Caco-2 (cell line): Measurements from ENCODE around the gene IRS1. TPM values are rescaled to one million over a fixed set of nuclear protein-coding genes. Genes with fewer than 3 reads are reported as not detected.
A peak's percentile ranks its signal among the peaks of the same experiment; 100 is the strongest.

ENCODE experiments used
- BruUV-seq: library from RNA; stranded (reverse); fragments of 400-500 nt; replicated peaks from 2 replicates; lab custom pipeline; 2021; lab: Mats Ljungman, UMichigan
- CTCF ChIA-PET: fragments of 300-600 bp; sonication (Branson Sonifier 250); formaldehyde crosslinking; loops from one replicate; lab custom pipeline; 2022; ENCODE audit warnings: antibody characterized with exemption; lab: Charles Lee
- POLR2A ChIA-PET: fragments of 300-600 bp; sonication (Branson Sonifier 250); formaldehyde crosslinking; loops from one replicate; lab custom pipeline; 2022; ENCODE audit warnings: antibody characterized with exemption; lab: Charles Lee
- DNase-seq, 2 experiments: peaks; one replicate each; pipeline versions ENCODE4 v3.0.0 to v3.0.0-alpha.2; 2020 to 2022
- H3K27me3 ChIP-seq: replicated peaks from 2 replicates; pipeline ENCODE4 v1.6.0; 2011; ENCODE audit warnings: low read length; ENCODE audit not compliant: control insufficient read depth, insufficient read depth
- H3K36me3 ChIP-seq: 2 replicates; pipeline ENCODE4 v1.5.1; 2011; ENCODE audit warnings: low read length; ENCODE audit not compliant: control insufficient read depth, insufficient read depth
- H3K4me1 ChIP-seq: fragments of 250-450 bp; sonication (Bioruptor Pico); 2 replicates; pipeline ENCODE4 v1.5.1; 2020; ENCODE audit warnings: mild to moderate bottlenecking
- H3K4me3 ChIP-seq: 2 replicates; pipeline ENCODE4 v1.5.1; 2011; ENCODE audit warnings: low read depth, mild to moderate bottlenecking, control low read depth, low read length
- H3K9me3 ChIP-seq: fragments of 250-450 bp; sonication (Bioruptor Pico); 2 replicates; pipeline ENCODE4 v1.5.1; 2020; ENCODE audit warnings: mild to moderate bottlenecking, moderate library complexity
- H3K27ac Mint-ChIP-seq: one replicate; pipeline ENCODE4 v1.8.0; 2022; ENCODE audit warnings: mixed read lengths; ENCODE audit not compliant: unreplicated experiment
- H3K27me3 Mint-ChIP-seq: one replicate; pipeline ENCODE4 v1.8.0; 2022; ENCODE audit warnings: mixed read lengths; ENCODE audit not compliant: insufficient read depth, unreplicated experiment
- H3K36me3 Mint-ChIP-seq: one replicate; pipeline ENCODE4 v1.8.0; 2022; ENCODE audit warnings: mild to moderate bottlenecking, mixed read lengths; ENCODE audit not compliant: insufficient read depth, unreplicated experiment
- H3K4me1 Mint-ChIP-seq: one replicate; pipeline ENCODE4 v1.8.0; 2022; ENCODE audit warnings: low read depth, mixed read lengths; ENCODE audit not compliant: unreplicated experiment
- H3K4me3 Mint-ChIP-seq: one replicate; pipeline ENCODE4 v1.8.0; 2022; ENCODE audit warnings: mild to moderate bottlenecking, moderate library complexity, mixed read lengths; ENCODE audit not compliant: unreplicated experiment
- H3K9me3 Mint-ChIP-seq: one replicate; pipeline ENCODE4 v1.8.0; 2022; ENCODE audit warnings: mixed read lengths; ENCODE audit not compliant: unreplicated experiment
- CTCF ChIP-seq, 2 experiments: fragments of 200-600 bp in 1 of 2; IDR thresholded peaks; 1 replicate in 1 of 2; 2 replicates in 1 of 2; pipeline versions ENCODE4 v1.5.1 to v1.8.0; 2011 to 2022; ENCODE audit warnings: antibody characterized with exemption in 1 of 2, control low read depth in 1 of 2, inconsistent platforms in 1 of 2, low read depth in 1 of 2, low read length in 1 of 2, mild to moderate bottlenecking in 1 of 2, moderate library complexity in 1 of 2; ENCODE audit not compliant: insufficient read depth in 1 of 2, severe bottlenecking in 1 of 2, unreplicated experiment in 1 of 2
- intact Hi-C: fragments of 100-400 bp; cut with micrococcal nuclease; formaldehyde crosslinking; loops from one replicate; pipeline ENCODE4 v1.10.0; 2022; ENCODE audit not compliant: unreplicated experiment
- total RNA-seq: library from RNA; stranded (reverse); gene quantifications from 2 replicates; pipeline ENCODE4 v1.2.3, GENCODE V29; 2022

IRS1 gene
- total RNA-seq, 1 experiment from 2014 or later: 27.9 TPM

- Mint-ChIP-seq H3K27me3 (no peaks in the 10 kb centered on the region), H3K4me3 (peak overlapping the region; percentile 85), H3K36me3 (peaks cover 44% of the 10 kb centered on the region), H3K9me3 (no peaks in the 10 kb centered on the region), H3K4me1 (peaks cover 13% of the 10 kb centered on the region), H3K27ac (no peak overlapping the region)
- CTCF ChIA-PET: interaction anchor here (0.7 to 1.1 kb wide), 3 partner anchors 187 to 332 kb away, joined by 3 to 4 read pairs (median 3); no protein-coding TSS in a partner anchor
- peaks cover 28% of the 10 kb centered on the region for H3K4me1 ChIP-seq
- H3K36me3 ChIP-seq: peaks cover 6% of the 10 kb centered on the region
- no peaks in the 10 kb centered on the region for H3K9me3 ChIP-seq
- no peaks in the 10 kb centered on the region for H3K27me3 ChIP-seq
- intact Hi-C loops: loop anchor here (2.0 to 10.0 kb wide), 3 partner anchors 66 to 174 kb away; no protein-coding TSS in a partner anchor
- POLR2A ChIA-PET: interaction anchor here (0.6 kb wide), 1 partner anchor 312 kb away, joined by 9 read pairs; no protein-coding TSS in a partner anchor
- no peak for DNase-seq
- BruUV-seq: no TSS peak
- TF ChIP-seq CTCF (IDR thresholded peaks at IDR 0.05; ENCODE audit: insufficient read depth in 1 of 2, low read depth in 1 of 2, low read length in 1 of 2, severe bottlenecking in 1 of 2, unreplicated experiment in 1 of 2): no peak
- peak overlapping the region; percentile 81 for H3K4me3 ChIP-seq
Measured at GRCh38 chr2:226798422-226799210, 1.0 kb downstream of the IRS1 start.

GRCh38 chr2:226797989-226798421 lies 1.6 kb downstream of the IRS1 start:
- Histone ChIP-seq H3K4me3 (peak overlapping the region; percentile 81), H3K9me3 (no peaks in the 10 kb centered on the region), H3K36me3 (peaks cover 6% of the 10 kb centered on the region), H3K27me3 (no peaks in the 10 kb centered on the region), H3K4me1 (peaks cover 28% of the 10 kb centered on the region)
- peaks cover 46% of the 10 kb centered on the region for H3K36me3 Mint-ChIP-seq
- H3K4me3 Mint-ChIP-seq: peak overlapping the region; percentile 85
- H3K27me3 Mint-ChIP-seq: no peaks in the 10 kb centered on the region
- intact Hi-C loops: loop anchor here (2.0 to 10.0 kb wide), 3 partner anchors 65 to 173 kb away; no protein-coding TSS in a partner anchor
- no peak for DNase-seq
- no peaks in the 10 kb centered on the region for H3K9me3 Mint-ChIP-seq
- ChIA-PET POLR2A (no interaction called here), CTCF (interaction anchor here (1.1 kb wide), 1 partner anchor 187 kb away, joined by 4 read pairs; no protein-coding TSS in a partner anchor)
- no TSS peak for BruUV-seq
- H3K27ac Mint-ChIP-seq: no peak overlapping the region
- peaks cover 13% of the 10 kb centered on the region for H3K4me1 Mint-ChIP-seq
- TF ChIP-seq CTCF (IDR thresholded peaks at IDR 0.05; ENCODE audit: insufficient read depth in 1 of 2, low read depth in 1 of 2, low read length in 1 of 2, severe bottlenecking in 1 of 2, unreplicated experiment in 1 of 2): no peak

- DNase-seq: no peak
- Mint-ChIP-seq H3K27ac (no peak overlapping the region), H3K4me1 (peaks cover 14% of the 10 kb centered on the region), H3K36me3 (peaks cover 49% of the 10 kb centered on the region), H3K4me3 (peak overlapping the region; percentile 85), H3K9me3 (no peaks in the 10 kb centered on the region), H3K27me3 (no peaks in the 10 kb centered on the region)
- Histone ChIP-seq H3K4me3 (peak overlapping the region; percentile 81), H3K9me3 (no peaks in the 10 kb centered on the region), H3K27me3 (no peaks in the 10 kb centered on the region), H3K4me1 (peaks cover 28% of the 10 kb centered on the region), H3K36me3 (peaks cover 6% of the 10 kb centered on the region)
- BruUV-seq: no TSS peak
- intact Hi-C loops: loop anchor here (10.0 kb wide), 2 partner anchors 113 to 173 kb away; no protein-coding TSS in a partner anchor
- POLR2A ChIA-PET: no interaction called here
- no peak for TF ChIP-seq CTCF (IDR thresholded peaks at IDR 0.05; ENCODE audit: insufficient read depth in 1 of 2, low read depth in 1 of 2, low read length in 1 of 2, severe bottlenecking in 1 of 2, unreplicated experiment in 1 of 2)
- CTCF ChIA-PET: interaction anchor here (1.1 kb wide), 1 partner anchor 188 kb away, joined by 4 read pairs; no protein-coding TSS in a partner anchor
Measured at GRCh38 chr2:226797289-226797988, 2.2 kb downstream of the IRS1 start.
